RPMI8226 (cell line): ENCODE data around the gene SSR4.

Source experiments
- DNase-seq: peaks from one replicate; pipeline ENCODE4 v3.0.0-alpha.2; 2015

The SSR4 gene

DNA sequence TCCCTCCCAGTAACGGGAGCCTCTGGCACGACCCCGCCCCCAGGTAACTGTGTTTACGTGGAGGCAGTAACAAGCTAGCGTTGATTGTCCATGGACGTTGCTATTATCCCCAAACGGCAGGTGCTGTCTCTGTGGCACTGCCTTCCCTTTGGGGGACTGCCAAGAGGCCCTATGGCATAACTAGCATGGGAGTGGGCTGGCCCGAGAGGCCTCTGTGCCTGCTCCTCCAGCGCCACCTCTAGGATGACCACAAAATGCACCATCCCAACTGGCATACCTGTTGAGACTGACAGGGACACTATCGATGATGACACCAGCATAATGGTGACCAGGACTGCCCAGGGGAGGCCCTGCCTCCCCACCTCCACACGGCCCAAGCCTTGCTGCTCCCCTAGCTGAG is 12.2 kb upstream of the SSR4 start:
- DNase-seq: peak; percentile 74

GRCh38 chrX:153782871-153783270 is 11.6 kb upstream of the SSR4 start:
- DNase-seq: no peak

DNA sequence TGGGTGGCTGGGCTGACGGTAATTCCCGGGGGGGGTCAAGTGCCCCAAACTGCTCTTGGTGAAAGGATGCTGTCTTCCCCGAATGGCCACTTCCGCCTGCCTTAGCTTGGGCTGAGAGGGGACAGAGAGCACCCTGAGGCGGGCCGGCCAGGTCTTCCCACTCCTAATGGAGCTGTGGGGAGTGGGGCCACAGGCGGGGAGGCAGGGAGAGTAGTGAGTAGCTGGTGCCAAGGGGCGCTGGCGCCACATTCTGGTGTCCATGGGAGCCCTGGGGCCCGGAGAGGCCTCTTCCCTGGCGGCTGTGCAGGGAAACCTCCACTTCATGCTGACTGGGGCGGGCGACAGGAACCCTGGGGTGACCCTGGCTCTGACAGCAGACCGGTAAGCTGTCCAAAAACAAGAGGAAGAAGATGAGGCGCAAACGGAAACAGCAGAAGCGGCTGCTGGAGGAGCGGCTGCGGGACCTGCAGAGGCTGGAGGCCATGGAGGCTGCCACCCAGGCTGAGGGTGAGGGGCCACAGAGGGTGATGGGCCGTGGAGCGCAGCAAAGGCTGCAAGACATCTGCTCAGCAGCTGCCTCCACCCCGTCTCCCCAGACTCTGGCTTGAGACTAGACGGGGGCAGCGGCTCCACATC is 11.0 kb upstream of the SSR4 start:
- DNase-seq: no peak

- no peak for DNase-seq
These were observed 10.0 kb upstream of the SSR4 start for GRCh38 chrX:153784325-153784967.

DNA sequence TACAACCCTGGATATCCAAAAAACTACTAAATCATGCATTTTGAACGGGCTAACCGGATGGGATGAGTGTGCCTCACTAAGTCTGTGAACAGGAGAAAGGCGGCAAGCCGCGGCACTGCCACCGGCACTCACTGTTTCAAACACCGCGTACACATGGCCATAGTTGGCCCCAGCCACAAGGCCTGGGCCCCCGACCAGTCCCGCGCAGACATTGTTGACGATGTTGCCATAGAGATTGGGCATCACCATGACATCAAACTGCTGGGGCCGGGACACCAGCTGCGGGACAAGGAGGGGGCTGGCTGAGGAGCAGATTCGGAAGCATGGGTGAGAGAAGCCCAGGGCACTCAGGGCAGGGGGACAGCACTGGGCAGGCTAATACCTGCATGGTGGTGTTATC is 7.8 kb upstream of the SSR4 start:
- no peak for DNase-seq

DNA sequence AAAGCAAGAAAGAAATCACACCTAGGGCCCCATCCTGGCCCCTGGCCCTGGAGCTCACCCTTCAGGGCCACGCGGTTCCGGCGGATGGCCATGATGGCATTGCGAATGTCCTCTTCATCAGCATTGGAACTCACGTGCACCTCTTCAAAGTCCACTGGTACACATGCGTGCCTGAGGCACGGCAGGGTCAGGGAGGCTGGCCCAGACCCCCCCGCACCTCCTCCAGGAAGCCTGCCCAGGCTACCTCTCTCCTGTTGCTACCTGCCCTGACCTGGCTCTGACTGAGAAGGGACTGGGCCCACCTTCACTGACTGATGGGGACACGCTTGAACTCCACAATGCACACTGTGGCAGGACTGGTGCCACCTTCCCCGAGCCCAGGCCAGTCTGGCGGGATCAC is 4.8 kb upstream of the SSR4 start:
- no peak for DNase-seq

DNA sequence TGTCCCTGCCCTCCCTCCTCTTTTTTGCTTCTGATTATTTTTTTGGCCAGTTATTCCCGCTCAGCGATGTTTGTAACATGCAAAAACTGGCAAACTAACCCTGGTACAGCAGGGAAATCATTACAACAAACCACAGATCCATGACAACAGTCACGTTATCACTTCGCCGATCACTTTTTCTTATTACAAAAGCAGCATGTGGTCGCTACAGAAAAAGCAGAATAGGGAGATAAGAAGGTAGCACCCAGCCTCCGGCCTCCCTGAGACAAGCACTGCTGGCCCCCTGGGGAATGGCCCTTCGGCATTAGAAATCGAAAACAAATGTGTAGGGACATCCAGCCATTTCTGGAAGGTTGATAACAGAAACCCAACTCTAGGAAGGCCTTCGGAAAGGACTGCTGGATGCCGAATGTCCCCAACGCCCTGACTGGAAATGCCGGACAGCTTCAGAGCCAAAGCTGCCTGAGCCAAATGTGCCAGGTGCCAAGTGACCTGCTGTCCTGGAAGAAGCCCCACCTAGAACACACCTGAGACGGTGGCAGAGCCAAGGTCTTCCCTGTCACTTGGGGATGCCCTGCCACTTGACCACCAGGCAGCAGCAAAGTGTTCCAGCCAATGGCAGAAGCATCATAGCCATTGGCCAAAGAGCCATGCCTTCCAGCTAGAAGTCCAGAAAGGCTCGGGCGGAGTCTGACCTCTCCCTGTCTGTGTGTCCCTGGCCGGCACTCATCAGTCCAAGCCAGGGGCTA is 3.2 kb upstream of the SSR4 start:
- DNase-seq: no peak

DNA sequence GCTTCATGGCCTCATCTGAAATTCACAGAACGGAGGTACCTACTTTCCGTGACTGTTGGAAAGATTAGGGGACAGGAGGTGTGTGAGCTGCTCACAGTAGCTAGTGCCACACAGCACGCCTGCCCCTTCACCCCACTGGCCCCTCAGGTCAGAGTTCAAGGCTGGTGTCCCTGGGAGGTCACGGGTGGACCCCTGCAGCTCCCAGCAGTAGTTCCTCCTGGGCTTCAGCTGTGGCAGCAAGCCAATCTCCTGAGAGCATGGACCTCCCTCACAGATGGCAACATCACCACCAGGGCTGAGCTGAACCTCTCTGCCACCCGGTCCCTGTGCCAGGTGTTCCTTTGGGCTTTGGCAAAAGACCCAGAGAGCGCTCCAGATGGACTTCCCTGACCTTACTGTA is 2.1 kb upstream of the SSR4 start:
- no peak for DNase-seq

DNA sequence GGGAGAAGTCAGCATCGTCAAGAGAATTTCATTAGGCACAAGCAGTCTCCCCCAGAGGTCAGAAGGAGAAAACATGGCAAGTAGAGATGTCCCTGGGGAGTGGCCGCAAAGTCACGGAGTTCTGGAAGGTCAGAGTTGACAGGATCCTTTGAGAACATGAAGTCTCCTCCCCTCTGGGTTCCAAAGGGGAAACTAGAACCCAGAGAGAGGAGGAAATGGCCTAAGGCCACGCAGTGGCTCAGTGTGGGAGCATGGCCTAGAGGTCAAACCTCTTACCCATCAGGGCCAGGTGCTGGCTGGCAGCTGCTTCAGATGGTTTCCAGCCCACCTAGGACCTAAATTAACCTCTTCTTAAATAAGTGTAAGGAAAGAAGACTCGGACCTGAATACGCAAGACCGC is 1.2 kb upstream of the SSR4 start:
- DNase-seq: peak; percentile 31

GRCh38 chrX:153794897-153795816 is 689 bp downstream of the SSR4 start:
- DNase-seq: peak; percentile 27

- DNase-seq: no peak
These were observed 3.0 kb downstream of the SSR4 start for GRCh38 chrX:153797415-153798015.

DNA sequence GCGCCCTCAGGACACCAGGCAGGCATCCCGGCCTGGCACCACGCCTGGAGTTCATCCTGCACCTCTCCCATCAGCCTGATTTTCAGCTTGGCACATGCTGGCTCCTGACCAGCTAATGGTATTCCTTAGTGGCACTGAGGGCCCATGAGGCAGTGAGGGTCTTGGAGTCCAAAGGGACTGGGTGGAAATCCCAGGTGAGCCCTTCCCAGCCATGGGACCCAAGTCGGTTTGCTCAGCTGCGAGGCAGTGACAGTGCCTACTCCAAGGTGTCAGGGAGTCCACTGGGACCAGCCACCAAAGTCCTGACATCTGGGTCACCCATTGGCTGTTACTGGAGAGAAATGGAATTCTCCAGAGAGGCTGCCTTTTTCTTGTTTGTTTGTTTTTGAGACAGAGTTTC is 4.9 kb downstream of the SSR4 start:
- no peak for DNase-seq

GRCh38 chrX:153800177-153800722 is 5.8 kb downstream of the SSR4 start:
- no peak for DNase-seq

GRCh38 chrX:153800746-153801145 is 6.3 kb downstream of the SSR4 start:
- DNase-seq: no peak

- no peak for DNase-seq
These were observed 7.2 kb downstream of the SSR4 start for GRCh38 chrX:153801669-153802068.

DNA sequence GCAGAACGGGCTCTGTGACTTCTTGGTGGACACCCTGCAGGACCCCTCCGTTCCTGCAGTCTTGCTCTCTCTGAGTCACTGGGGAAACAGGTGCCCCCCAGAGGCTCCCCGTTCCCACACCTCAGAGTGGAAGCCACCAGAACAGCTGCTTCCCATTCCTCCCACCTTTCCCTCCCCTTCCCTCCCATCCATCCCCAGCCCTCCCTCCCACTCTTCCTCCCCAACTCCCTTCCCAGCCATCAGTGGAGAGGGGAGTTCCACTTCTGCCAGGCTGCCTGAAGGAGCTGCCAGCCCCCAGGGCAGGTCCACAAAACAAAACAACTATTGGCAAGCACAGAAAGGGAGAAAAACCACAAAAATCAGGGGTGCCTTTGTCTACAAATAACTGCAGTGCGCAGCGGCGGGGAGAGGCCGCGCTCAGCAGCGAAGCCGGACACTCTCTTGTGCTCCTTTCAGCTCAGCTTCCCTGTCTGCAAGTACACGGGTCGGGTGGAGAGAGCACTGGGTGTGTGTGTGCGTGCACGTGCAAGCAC is 8.1 kb downstream of the SSR4 start:
- no peak for DNase-seq

DNA sequence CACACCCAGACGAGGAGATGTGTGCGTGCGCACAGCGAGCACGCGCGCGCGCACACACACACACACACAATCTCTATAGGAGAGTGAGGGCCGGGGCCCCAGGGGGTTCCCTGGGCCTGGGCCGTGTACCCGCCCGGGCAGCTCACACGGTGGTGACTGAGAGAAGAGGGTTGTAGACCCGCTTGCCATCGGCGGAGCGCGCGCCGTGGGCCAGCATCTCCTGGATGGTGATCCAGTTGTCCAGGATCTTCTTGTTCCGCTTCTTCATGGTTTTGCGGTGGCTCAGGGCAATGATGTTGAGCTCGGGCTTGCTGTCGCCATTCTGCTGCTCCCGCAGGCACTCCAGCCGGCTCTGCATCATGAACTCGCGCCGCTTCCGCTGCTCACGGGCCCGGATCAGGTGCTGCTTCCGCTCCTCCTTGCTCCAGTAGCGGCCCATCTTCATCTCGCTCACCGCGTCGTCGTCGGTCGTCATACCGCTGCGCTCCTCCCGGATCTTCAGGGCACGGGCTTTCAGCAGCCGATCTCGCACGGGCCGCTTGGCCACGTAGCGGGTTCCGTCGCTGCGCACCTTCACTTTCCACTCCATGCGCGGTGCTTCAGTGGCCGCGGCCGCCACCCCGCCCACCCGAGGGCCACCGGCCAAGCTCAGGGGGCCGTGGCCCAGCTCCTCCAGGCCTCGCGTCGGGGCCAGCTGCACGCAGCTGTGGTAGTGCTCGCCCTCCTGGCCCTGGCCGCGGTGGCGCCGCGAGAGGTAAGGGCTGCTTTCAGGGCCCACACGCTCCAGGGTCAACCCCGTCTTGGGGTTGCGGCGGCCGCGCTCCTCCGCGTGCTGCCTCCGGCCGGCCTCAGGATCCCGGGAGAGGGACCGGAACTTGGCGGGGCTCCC is 9.0 kb downstream of the SSR4 start:
- no peak for DNase-seq

- DNase-seq: no peak
These were observed 9.7 kb downstream of the SSR4 start for GRCh38 chrX:153804100-153804595.

- no peak for DNase-seq
These were observed 10.2 kb downstream of the SSR4 start for GRCh38 chrX:153804621-153805020.

- DNase-seq: no peak
These were observed 11.0 kb downstream of the SSR4 start for GRCh38 chrX:153805436-153805835.

DNA sequence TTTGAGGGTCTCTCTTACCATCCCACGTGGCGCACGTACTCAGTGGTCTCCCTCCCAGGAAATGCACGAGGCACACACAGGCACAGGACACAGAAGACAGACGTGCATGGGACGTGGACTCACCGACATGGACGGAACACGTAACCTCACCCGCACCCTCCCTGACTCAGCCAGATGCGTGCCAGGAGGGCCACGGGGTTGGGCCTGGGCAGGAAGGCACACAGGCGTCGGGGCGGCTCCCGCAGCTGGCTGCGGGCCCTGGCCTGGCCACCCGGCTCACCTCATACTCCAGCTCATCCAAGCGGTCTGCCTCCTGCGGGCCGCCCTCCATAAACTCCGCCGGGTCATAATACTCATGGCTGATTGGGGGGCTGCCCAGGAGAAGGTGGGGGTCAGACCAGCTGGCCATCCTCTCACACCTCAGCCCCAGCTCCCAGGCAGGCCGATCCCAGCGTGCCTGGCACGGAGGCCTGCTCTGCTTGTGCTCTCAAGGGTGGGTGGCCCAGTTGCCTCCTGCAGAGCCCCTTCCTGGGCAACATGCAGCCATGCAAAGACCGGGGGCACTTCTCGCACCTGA is 12.6 kb downstream of the SSR4 start:
- no peak for DNase-seq
